Measurements from ENCODE around the gene ZBTB16.

Gene ZBTB16

DNA sequence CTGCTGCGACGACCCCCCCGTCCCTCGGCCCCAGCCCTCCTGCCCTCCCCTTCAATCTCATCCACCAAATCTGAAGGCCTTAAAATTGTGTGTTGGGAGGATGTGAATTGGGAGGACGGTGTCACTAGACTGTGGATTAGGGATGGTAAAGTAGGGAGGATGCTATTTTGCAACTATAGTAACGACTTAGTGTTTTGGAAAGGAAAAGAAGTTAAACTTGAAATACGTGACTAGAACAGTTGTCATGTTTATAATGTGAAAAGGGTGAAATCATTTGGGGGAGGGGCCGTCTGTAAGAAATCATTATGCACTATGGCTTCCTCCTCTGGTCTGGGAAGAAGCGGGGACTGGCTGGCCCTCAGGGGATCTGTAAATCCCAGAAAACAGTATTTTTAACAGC lies 193.3 kb downstream of the ZBTB16 start:
- DNase-seq, result no peak

DNA sequence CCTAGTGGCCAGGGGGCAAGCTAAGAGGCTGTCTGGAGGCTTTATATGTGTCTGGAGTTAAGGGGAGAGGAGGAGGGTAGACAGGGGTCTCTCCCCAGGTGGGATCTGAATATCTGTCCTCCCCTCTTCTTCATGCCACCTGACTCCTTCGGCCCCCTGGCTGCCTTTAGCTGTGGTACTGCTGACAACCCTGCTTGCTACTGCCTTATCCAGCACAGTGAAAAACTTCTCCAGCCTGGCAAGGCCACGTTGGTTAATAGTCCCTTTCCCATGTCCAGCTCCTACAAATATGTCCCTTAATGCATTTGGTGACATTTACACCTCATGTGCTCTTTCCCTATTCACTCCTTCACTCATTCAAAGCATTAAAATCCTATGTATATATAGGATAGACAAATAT lies 194.3 kb downstream of the ZBTB16 start:
- no peak for DNase-seq

DNA sequence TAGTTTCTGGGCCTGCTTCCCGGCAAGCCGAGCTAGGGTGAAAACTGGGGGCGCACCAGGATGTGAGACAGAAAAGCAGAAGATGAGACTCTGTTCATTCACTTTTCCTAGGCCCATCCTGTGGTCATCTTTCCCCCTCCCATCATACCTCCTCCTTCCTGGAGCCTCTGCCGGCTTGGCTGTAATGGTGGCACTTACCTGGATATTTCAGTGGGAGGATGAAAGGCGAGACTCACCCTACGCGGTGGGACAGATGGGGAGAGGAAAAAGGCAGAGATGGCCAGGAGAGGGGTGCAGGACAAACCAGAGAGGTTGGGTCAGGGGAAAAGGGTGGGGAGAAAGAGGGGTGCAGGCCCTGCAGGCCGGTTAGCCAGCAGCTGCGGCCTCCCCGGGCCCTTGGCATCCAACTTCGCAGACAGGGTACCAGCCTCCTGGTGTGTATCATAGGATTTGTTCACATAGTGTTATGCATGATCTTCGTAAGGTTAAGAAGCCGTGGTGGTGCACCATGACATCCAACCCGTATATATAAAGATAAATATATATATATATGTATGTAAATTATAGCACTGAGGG lies 195.1 kb downstream of the ZBTB16 start:
- DNase-seq, result no peak

DNA sequence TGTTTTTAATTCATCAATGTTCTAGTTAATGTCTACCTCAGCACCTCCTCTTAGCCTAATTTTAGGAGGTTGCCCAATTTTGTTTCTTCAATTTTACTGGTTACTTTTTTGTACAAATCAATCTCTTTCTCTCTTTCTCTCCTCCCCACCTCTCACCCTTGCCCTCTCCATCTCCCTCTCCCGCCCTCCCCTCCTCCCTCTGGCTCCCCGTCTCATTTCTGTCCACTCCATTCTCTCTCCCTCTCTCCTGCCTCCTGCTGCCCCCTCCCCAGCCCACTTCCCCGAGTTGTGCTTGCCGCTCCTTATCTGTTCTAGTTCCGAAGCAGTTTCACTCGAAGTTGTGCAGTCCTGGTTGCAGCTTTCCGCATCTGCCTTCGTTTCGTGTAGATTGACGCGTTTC lies 195.8 kb downstream of the ZBTB16 start:
- no peak for DNase-seq

DNA sequence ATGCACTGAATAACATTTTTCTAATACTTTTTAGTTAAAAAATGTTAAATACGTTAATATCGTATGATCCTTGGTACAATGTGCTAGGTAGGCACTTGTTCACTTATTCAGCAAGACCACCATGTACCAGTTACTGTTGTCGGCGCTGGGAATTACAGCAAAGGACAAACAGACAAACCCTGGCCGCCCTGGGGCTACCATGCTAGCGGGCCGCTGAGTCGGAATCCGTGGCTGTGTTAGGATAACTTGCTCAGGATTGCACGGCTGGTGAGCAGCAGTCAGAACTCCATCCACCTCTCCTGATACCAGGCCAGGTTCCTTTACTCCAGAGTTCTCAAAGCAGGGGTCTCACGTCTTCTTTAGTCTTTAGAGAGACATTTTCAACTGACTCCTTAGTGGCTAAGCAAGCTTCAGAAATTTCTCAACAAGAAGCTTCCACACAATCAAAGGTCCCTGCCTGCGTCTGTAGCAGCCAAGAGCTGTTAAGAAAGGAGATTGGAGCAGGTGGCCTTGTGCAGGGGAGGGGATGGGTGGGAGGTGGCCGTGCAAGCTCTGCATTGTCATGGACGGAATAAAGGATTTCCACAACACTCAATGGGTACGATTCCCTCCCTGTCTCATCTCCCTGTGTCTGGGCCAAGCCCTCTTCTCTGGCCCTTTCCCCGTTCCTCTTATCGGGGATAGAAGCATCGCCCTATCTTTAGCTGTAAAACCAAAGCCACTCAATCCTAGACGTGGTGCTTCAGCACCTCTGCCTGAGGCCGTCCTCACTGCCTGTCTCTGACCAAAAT lies 196.9 kb downstream of the ZBTB16 start:
- DNase-seq, result no peak

DNA sequence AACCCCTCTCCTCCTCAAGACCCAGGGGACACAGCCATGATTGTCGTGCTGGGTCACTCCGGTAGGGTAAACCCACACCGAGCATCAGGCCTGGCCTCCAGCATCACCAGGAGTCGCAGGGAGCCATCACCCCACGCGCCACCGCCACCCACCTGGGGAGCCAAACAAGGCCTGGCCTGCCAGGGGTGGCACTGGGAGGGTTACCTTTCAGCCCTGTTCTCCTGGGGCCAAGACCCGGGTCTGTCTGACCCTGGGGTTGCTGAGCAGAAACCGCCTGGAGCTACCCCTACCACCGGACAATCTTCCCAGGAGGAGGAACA lies 197.4 kb downstream of the ZBTB16 start:
- DNase-seq, result no peak

DNA sequence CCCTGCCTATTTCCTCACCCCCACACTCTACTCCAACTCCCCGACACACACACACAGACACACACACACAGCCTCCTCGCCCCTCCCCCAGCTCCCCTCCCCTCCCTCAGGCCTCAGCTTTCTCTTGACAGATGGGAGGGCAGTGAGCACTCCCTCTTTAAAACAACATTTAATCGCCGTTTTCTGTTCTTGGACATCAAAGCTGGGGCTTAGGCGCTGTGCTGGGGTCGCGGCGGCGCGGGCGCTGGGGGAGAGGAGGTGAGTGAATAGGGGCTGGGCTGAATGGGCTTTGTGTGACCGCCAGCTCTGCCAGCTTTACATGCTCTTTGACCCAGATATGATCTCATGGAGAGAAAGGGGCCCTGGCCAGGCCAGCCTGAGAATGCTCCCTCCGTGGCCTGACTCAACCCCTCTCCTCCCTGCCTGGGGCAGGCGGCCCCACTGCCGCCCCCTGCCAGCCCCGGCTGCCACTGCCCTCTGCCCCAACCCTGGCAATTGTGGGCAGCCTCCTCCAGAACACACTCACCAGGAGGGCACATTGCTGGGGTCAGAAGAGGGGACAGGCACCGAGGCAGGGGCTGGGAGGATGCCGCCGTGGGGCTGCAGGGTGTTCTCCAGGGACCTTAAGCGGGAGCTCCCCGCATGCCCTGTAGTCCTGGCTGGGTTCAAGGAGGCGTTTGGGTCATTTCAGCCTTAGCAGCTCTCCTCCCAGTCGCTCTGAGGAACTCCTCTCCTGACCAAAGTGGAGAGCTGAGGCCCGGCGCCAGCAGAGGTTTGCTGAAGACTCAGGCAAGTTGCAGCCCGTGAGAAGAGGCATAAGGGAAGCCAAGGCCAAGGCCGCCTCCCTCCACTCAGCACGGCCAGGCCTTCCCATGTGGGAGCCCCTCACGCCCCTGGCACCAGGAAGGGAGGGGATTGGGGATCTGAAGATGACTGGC lies 198.4 kb downstream of the ZBTB16 start:
- DNase-seq, result no peak

DNA sequence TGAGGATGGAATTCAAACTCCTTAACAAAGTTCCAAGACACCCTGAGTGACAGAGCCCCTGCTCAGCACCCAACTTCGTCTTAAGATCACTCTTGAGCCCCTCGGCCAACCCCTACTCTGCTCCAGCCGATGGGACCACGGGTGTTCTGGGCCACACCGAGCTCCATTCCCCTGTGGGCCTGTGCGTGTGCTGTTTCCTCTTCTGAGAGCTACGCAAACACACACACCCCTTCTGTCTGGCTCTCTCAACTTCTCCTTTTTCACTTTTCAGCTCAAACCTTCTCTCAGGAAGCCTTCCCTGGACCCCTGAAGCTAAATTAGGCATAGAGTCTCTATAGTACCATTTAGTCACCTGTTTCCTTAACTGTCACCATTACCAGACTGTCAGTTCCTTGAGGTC lies 199.2 kb downstream of the ZBTB16 start:
- no peak for DNase-seq

DNA sequence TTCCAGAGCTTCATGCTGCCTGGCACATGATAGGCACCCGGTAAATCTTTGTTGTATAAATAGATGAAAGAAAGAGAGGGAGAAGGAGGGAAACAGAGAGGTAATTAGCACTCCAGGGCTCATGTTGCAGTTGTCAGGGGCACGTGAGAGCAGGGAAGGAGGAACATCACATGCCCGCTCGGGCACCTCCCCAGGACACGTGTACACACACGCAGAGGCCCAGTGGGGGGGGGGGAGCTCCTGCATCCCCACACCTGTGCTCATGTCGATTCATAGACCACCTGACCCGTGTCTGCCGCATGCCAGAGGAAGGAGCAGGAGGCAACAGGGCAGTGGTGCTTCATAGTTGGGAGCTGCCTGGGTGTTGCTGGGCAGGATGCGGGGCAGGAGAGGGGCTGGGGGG lies 199.6 kb downstream of the ZBTB16 start:
- DNase-seq, result no peak

DNA sequence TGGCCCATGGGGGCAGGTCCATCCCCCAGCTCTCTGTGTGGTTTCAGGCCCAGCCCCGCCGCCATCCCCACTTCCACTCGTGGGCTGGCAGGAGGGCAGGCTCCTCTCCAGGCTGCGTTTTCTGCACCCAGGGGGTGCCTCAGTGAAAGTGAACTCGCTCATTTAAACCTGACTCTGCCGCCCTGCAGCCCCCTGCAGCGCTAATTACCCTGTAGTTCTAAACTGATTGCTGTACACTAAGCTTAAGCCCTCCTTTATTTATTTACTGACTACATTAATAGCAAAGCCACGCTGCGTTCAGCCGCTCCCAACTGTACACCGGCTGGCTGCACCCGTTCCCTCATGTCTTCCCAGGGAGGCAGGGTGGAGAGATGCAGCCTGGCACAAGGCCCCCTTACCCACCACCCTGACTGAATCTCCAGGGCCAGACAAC lies 200.1 kb downstream of the ZBTB16 start:
- no peak for DNase-seq

DNA sequence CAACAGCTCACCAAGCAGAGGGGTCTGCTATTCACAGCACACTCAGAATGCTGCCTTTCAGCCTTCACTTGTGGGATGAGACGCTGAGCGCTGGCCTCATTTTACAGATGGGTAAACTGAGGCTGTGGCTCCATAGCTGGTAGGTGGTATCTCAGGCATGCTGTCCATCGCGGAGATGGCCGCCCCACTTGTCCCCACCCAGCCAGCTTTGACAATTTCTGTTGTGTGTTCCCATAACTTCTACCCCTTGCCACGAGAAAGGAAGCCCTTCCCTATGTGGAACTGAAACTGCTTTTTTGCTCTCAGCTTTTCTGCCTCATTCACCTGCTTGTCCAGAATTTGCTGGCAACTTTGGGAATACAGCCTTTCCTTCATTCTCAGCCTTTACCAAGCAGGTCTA lies 200.6 kb downstream of the ZBTB16 start:
- DNase-seq, result no peak

DNA sequence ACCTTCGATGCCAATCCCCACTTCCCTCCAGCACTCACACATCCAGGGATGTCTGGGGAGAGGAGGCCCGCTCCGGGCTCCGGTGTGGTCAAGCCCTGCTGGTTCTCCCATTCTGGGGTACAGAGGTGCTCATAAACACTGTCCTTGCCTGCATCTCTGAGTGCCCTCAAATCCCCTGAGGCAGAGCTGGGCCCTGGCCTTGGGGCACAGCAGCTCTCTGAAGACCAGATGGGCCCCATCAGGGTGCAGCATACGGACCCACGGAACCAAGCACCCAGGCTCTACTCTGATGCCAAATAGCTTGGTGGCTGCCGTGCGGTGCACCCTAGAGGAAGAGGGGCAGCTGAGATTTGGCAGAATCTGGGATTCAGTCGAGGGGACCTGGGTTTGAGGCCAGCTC lies 201.0 kb downstream of the ZBTB16 start:
- DNase-seq, result no peak

DNA sequence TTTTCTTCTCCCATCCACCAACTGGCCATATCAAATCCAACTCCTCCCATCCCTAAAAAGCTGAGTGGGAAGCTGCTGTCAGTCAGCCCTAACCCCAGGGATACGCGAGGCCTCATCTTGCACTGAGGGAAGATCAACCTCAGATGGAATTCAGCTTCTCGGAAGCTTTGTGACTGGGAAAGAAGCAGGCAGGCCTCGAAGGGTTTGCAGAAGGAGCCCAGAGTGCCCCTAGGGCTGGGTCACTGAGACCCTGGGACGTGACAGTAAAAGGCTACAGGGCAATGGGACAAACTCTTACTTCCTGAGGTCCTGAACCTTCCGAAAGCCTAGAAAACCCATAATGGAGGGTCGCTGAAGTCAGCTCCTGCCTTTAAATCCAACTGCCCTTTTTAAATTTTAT lies 202.3 kb downstream of the ZBTB16 start:
- no peak for DNase-seq

DNA sequence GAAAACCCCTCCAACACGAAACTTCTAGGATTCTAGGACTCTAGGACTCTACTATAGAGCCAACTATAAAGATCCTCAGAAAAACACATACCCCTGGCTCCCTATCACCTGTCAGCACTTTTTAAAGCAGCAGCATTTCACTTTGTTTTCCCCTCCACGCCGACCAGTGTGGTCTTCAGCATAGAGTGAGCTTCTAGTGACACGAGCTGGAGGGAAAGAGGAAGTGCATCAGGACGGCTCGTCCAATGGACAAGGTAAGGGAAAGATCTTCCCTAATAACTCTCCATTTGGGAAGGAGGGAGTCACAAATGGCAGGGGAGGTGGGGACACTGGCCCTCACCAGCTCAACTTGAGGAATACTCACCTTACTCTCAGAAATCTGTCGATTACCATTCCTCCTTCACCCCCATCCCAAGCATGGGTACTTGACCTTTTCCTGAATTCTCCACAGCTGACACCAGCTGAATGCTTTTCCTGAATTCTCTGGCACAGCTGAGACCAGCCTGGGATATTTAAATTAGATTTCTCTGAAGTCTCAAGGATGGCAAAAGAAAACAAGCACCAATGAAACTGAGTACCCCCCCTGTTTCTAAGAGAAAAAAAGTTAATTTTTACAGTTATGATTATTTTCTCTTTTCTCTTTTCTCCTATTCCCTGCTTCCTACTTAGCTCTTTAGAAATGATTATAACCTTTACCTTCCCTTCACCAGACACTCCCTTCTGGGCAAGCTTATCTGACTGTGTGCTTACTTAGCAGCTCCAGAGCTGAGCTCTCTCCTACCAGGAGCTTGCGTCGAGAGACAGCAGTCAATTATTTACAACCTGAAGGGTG lies 203.4 kb downstream of the ZBTB16 start:
- DNase-seq, result no peak

DNA sequence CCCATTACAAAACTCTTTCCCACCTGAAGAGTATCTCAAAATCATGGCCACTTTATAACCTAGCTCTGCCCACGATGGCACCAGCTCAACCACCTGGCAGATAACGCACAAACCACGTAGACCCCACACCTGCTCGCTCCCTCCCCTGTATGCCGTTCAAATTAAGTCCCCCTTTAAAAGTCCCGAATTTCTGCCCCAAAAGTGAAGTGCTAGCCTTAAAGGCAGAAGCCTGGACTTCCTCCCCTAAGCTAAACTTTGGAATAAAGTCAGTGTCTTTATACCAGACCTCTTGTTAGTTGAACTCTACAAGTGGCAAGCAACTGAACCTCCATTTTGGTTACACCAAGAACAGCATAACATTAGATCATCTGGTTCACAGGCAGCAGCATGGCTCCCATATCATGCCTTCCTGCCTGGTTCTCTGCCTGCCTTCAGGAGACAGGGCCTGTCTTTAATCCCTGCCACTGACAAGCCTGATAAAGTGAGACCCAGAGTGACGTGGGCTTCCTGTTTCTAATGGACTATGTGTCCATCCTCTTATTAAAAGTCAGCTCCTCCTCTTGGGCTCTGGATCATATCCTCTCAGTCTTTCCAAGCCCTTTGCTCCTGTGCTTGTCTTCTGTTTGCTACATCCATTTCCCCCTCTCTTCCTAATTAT lies 204.1 kb downstream of the ZBTB16 start:
- DNase-seq, result no peak

DNA sequence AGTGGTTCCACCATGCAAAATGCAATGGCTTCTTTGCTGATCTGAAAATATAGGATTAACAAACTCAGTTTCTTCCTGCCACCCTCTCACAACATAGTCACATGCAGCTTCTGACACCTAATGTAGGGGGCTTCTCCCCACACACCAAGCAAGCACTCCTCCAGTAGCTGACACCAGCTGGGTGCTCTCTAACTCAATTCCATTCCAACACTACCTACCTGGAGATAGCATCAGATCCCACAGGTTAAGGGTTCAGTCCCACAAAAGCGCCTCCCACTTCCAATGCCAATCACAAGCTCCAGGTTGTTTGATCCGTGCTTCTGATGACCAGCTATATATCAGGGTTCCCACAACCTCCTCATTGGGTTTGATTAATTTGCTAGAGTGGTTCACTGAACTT lies 204.9 kb downstream of the ZBTB16 start:
- no peak for DNase-seq

DNA sequence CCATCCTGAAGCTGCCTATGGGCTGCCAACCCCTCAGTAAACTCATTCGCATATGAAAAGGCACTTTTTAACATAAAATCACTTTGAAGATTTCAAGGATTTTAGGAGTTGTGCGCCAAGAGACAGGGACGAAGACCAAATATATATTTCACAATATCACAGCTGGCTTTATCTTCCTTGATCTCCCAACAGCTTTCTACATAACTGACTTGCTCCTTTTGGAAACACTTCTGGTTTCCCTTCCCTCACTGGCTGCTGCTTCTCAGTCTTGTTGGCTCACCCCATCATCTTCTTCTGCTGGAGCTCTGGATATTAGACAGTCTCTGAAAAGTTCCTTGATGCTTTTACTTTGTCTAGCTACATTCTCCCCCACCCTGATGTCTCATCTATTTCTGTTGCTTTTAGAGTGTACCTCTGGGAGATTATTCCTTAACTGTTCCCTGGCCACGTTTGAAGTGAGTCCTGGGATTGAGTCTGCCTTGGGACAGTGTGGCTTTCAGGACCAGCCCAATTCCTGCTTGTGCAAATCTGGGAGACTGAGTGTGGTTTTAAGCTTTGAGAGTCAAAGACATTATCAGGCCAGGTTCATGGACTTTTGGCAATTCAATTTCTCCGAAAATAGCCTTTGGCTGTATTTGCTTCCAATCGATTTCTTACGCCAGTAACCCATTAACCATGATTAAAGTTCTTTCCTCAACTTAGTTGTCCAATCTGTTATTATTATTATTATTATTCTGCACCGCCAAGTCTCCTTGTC lies 205.8 kb downstream of the ZBTB16 start:
- no peak for DNase-seq

DNA sequence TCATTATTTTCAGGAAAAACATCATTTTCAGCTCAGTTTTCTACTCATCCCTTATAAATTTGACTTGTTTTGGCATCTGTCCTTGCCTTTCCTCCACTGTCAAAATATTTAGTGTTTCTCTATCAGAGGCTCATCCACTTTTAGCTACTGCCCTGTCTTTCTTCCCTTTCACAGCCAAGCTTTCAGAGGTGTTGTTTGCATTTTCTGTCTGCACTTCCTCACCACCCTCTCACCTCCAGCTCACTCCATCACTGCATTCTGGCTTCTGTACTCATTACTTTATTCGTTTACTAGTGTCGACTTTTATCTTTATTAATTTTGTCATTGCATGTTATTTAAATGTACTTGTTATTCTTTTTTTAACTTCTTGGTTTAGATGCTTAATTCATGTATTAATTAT lies 210.0 kb downstream of the ZBTB16 start:
- no peak for DNase-seq

DNA sequence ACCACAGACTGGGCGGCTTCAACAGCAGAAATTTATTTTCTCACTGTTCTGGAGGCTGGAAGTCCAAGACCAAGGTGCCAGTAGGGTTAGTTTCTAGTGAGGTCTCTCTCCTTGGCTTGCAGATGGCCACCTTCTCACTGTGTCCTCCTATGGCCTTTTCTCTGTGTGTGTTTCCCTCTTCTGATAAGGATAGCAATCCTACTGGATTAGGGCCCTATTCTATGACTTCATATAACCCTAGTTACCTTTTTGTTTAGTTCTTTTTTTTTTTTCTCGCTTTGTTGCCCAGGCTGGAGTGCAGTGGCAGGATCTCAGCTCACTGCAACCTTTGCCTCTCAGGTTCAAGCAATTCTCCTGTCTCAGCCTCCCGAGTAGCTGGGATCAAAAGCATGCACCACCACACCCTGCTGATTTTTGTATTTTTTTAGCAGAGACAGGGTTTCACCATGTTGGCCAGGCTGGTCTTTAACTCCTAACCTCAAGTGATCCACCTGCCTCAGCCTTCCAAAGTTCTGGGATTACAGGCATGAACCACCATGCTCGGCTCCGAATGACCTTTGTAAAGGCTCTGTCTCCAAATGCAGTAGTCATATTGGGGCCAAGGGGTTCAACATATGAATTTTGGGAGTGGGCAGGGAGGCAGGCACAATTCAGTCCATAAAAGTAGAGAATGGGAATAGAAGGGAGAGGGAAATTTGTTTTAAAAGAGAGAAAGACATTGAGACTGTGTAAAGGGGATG lies 211.2 kb downstream of the ZBTB16 start:
- DNase-seq, result no peak

DNA sequence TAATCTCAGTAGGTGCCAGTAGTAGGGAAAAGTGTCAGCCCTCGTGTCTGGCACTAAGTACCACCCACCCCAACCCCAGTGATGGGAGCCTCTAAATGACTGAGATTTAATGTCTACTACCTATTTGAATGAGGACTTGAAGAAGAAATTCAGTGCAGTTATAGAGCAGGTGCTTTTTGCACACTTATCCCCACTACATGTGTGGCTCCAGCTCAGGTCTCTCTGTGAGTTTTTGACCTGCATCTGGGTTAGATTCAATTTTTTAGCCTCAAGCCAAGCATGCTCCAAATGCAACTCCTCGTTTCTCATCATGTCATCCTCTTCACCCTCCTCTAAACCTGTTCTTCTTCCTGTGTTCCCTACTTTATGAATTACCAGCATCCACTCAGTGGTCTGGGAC lies 211.8 kb downstream of the ZBTB16 start:
- no peak for DNase-seq

DNA sequence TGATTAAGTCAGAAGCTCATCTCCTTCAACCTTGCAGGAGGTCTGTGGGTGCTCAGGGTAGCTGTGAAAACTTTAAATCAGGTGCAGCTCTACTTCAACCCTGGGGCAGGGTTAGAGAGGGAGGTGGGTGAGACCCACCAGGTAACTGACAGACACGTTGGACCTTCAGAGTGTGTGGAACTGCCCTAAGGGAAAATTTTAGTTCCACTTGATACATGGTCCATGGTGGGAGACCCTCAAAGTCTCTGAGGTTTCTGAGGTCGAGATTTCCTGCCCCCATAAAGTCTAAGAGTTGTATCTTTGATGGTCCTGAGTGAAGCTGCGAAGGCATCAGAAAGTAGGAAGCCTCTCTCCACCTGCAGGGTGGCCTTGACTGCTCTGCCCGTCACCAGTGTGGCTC lies 212.8 kb downstream of the ZBTB16 start:
- DNase-seq, result no peak
